ENCODE results near the gene STKLD1. TPM values are rescaled to one million over a fixed set of nuclear protein-coding genes. Genes with fewer than 3 reads are reported as not detected.
"Not testable (repeated sequence)": the region's sequence is repeated elsewhere in the genome, so short reads cannot be mapped to it uniquely, and the experiment has no call there.

The STKLD1 gene
- total RNA-seq = 0.06 and 0.34 TPM in 2 replicates

DNA sequence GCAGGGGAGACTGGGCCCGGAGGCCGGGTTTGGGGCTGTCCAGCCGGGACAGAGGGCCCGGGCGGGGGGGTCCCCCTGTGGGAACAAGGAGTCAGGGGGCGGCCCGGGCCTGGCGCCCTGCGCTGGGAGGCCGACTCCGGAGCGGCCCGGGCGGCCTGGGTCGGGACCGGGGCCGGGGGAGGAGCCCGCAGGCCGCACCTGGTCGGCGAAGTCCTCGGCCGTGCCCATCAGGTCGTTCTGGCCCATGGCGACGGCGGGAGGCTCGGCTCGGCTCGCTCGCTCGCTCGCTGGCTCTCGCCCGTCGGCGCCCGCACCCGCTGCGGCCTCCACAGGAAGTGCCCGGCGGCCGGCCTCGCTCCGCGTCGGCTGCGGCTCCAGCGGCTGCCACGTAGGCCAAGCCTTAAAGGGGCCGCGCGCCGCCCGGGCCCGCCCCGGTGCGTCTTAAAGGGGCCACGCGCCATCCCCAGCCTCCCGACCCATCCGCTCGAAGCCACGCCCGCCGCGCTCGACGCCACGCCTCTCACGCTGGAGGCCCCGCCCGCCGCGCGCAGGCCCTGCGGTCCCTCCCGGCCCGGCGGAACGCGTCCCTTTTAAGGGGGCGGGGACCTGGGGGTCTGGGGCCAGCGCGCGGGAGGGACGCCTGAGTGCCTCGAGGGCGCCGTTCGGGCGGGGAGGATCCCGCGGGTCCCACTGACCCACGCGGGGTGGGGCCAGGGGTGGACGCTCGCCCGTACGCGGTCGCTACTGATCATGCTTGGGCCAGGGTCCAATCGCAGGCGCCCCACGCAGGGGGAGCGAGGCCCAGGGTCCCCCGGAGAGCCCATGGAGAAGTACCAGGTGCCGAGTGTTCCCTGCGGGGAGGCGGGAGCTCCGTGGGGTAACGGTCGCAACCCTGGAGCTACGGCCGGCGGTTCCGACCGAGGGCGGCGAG lies at the start of gene STKLD1, which contains the start of gene SURF4:
STKLD1 (plus strand) TSS at position 643 of the 931 bp plus-strand sequence; CDS start at position 751, 108 bp downstream.
SURF4 (minus strand) TSS at position 337 of the 931 bp plus-strand sequence; CDS start at position 246, 91 bp downstream.
- DNase-seq (ENCODE audit: extremely low read depth, low read depth, low spot score) = no peak

DNA sequence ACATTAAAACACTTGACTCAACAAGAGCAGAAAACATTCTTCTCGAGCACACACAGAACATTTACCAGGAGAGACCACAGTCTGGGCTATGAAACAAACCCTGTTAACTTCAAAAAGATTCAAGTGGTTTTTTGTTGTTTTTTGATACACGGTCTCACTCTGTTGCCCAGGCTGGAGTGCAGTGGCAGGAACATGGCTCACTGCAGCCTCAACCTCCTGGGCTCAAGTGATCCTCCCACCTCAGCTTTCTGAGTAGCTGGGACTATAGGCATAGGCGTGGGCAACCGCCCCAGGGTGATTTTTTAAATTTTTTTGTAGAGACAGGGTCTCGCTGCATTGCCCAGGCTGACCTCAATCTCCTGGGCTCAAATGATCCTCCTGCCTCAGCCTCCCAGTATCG lies 49.1 kb upstream of the STKLD1 start:
- DNase-seq (ENCODE audit: extremely low read depth, low read depth, low spot score) = not testable (repeated sequence)

GRCh38 chr9:133327834-133328484 lies 48.2 kb upstream of the STKLD1 start:
- DNase-seq (ENCODE audit: extremely low read depth, low read depth, low spot score) = no peak

- not testable (repeated sequence) for DNase-seq (ENCODE audit: extremely low read depth, low read depth, low spot score)
Observed at GRCh38 chr9:133329306-133330156, 46.6 kb upstream of the STKLD1 start.

DNA sequence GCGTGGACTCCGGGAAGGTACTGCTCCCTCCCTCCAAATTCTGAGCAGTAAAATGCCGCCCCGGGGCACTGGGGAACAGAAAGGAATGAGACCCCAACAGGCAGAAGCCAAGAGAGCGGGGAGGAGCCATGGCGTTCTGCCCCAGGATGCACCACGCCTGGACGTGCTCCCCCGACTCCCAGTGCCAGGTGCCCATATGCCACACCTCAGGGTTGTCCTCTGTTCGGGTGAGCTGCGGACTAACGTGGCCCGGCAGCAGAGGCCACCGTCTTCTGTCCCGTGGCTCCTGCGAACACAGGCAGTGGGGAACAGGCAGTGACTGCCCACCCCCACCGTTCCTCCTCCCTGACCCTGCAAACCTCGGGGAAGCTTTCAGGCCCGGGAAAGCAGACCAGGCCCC lies 44.9 kb upstream of the STKLD1 start:
- DNase-seq (ENCODE audit: extremely low read depth, low read depth, low spot score) = no peak

DNA sequence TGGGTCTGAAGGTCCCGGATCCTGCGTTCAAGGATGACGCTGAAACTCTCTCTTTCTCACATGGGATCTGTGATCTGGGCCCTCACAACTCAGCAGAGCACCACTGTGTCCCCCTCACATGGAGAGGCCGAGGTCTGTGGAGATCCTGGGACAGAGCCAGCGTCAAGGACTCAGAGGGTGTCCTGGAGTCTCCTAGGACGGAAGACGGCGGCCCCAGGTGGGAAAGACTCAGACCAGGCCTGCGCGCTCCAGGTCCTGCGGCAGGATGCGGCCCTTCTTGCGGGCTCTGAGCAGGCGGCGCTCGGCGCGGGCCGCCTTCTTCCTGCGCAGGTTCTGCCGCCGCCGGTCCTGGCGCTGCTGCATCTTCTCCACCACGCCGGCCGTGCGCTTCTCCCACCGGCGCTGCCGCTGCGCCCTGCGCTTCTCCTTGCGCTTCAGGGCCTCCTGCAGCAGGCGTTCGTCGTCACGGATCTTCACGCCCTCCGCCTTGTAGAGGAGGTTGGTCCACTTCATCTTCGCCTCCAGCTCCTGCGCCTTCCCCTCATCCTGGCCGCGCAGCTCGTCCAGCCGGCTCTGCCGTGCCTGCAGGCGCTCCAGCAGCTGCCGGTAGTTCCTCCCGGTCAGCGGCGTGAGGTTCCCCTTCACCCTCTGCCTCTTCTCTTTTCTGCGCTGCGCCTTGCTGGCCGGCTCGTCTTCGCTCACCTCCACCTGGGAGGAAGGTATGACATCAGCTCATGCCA lies 44.4 kb upstream of the STKLD1 start:
- DNase-seq (ENCODE audit: extremely low read depth, low read depth, low spot score) = no peak

DNA sequence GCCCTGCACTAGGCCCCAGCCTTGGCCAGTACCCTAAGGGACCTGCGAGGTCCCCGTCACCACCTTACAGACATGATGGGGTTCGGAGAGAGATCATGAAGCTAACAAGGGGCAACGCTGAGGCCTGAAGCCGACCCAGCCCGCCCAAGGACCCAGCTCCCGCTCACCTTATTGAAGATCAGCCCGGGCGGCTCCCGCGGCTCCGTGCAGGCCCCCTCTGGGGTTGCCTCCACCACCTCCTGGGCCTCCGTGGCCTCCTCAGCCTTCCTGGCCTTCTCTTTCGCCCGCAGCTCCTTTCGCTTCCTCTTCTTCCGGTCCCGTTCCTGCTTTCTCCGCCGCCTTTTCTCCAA lies 43.8 kb upstream of the STKLD1 start:
- no peak for DNase-seq (ENCODE audit: extremely low read depth, low read depth, low spot score)

DNA sequence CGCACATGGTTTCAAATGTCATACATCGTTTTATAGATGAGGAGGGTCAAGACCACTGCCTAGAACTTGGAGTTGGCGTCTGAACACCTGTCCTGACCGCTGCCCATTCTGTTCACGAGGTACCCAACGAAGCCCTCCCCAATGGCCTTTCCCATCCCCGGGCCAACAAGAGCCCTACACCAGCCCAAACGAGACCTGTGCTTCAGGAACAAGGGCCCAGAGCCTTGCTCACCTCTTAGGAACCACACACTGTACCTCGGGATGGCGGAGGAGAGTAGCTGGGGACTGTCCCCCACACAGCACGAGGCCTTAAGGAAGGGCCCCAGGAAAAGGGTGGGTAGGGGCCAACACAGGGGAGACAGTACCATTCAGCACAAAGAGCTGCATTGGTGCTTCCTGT lies 43.2 kb upstream of the STKLD1 start:
- no peak for DNase-seq (ENCODE audit: extremely low read depth, low read depth, low spot score)

DNA sequence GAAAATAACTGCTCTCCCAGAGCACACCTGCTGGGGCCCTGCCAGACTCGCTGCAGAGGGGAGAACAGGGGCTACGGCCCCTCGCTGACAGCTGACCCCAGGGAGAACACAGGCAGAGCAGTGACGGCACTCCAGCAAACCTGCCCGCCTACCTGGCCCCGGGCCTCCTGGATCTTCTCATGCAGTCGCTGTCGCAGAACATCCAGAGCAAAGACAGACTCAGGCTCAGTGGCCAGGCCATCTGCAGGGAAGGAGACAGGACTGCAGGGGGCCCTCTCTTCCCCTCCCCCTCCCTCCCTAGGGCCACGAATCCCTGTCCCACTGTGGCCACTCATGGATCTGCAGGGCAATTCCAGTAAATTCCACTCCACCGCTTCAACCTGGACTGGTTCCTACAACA lies 42.6 kb upstream of the STKLD1 start:
- DNase-seq (ENCODE audit: extremely low read depth, low read depth, low spot score) = no peak

GRCh38 chr9:133334161-133334560 lies 42.0 kb upstream of the STKLD1 start:
- no peak for DNase-seq (ENCODE audit: extremely low read depth, low read depth, low spot score)

DNA sequence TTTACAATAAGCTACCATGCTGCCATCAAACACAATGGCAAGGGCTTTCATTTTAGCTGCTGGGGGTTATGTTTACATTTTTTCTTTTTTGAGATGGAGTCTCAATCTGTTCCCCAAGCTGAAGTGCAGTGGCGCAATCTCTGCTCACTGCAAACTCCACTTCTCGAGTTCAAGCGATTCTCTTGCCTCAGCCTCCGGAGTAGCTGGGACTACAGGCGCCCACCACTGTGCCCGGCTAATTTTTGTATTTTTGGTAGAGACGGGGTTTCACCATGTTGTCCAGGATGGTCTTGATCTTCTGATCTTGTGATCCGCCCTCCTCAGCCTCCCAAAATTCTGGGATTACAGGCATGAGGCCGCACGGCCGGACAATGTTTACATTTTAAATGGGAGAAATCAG lies 41.3 kb upstream of the STKLD1 start:
- not testable (repeated sequence) for DNase-seq (ENCODE audit: extremely low read depth, low read depth, low spot score)

DNA sequence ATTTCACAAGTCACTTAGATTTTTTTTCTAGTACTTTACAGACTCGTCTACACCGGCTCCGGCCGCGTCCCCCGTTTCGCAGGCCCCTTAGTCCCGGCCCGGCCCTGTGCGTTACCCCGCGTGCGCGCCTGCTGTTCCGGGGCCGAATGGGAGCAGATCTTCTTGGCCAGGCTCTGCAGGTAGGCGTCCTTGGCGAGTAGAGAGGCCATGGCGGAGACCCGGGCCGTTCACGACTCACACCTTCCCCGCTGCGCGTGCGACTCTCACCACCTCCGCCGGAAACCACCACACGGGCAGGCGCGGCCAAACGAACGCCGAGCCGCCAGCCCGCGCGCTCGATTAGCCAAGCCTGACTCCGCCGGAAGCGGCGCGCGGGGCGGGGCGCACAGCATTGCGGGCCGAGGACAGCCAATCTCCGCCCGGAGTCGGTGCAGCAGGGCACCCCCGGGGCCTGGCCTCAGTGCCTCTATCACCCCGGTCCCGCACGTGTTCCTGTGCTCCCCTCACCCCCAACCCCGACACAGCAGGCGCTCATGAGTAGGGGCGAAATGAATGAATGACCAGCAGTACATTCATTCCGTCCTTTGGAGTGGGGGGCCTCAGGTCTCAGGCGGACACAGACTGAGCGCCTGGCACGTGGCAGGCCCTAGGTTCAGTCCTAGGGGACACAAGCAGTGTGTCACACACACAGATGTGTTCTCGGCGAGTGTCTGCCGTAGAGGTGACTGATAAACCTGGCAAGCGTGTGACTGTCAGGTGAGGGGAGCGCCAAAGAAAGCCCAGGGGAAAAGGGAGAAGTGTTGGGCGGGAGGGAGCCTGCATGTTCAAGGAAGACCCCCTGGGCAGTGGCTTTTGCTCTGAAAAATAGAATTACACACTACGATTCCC lies 40.0 kb upstream of the STKLD1 start, which contains the start of gene SURF6:
SURF6 (minus strand) TSS at position 265 of the 888 bp plus-strand sequence; CDS start at position 209, 56 bp downstream.
- no peak for DNase-seq (ENCODE audit: extremely low read depth, low read depth, low spot score)

DNA sequence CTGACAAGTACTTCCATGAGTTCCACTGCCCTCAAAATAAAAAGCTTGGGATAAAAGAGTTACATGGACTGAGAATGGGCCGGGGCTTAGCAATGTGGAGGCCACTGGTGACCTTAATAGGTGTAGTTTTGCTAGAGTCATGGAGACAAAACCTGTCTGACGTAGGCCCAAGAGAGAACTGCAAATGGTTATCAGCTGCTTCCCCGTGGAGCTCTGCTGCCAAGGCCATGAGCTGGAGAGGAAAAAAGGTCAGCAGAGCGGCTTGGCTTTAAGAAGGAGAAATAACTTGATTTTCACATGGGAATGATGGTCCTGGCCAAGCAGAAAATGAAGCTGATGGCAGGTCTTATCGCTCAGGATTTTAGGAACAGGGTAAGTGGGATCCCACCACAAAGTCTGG lies 36.5 kb upstream of the STKLD1 start:
- no peak for DNase-seq (ENCODE audit: extremely low read depth, low read depth, low spot score)

DNA sequence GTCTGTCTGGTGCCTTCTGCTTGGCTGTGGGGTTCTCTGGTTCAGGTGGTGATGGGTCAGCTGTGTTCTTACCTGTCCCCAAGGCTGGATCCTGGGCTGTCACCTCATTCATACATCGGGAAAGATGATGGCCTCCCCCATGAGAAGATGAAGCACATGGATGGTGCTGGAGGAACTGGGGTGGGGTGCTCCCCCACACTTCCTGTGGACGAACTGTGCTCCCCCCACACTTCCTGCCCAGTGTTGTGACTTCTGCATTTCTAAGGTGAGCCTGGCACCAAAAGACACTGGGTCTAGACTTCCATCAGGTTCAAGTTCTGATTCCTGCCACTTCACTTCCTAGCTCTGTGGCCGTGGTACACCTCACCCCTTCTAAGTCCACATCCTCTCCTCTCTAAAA lies 35.9 kb upstream of the STKLD1 start:
- DNase-seq (ENCODE audit: extremely low read depth, low read depth, low spot score) = no peak

DNA sequence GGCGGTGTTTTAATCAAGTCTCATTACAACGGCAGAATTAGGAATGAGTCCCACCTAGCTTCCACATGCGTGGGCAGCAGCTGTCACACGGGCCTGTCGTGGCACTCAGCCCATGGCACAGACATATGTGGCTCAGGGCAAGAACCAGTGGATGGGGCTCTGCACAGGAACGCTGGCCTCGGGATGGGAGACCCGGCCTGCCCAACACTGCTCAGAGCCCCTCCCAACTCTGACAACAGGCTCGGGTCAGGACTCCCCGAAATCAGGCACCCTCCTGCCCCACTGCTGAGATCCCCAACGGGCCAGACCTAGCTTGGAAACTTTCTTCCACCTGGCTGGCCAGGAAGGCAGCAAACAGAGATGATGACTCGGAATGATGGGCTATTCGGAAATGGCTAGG lies 35.2 kb upstream of the STKLD1 start:
- no peak for DNase-seq (ENCODE audit: extremely low read depth, low read depth, low spot score)

DNA sequence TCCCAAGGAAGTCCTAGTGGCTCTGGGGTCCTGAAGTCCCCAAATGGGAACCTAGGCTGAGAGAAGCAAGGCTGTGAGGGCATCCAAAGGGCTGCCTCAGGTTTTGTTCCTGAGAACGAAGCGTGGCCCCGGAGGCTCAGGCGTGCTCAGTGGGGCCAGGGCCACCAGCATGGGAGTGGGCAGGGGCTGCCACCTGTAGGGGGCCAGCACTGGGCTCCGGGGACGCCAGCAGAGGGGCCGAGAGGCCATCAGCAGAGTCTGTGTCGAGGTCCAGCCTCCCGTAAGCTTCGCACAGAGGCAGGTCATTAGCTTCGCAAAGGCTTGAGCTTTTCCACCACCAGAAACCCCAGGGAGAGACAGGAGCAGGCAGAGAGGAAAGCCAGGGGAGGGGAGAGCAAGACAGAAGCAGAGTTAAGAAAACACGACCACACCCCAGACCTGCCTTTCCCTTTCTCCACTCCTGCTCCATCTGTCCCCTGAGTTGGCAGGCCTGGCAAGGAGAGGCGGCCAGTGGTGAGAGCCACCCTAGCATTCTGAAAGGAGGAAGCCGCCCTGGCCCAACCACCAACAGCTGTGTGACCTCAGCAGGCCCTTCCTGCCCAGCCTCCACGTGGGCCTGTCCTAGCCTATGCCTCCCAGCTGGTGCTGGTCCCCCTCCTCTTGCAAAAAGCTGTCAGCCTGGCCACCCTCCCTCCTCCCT lies 34.6 kb upstream of the STKLD1 start:
- DNase-seq (ENCODE audit: extremely low read depth, low read depth, low spot score) = no peak

DNA sequence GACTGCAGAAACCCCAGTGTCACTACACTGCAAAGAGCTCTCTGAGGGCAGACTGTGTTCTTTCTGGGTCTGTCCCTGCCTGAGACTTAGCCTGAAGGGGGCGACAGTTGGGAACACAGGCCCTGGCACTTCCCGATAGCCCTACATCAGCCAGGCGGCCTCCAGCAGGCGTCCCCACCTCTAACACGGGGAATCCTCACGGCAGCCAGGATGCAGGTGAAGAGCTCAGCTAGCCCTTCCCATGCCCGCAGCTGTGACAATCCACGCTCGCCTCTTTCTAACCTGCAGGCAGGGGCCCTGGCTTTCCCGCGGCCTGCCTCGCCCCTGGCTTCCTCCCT lies 34.1 kb upstream of the STKLD1 start:
- no peak for DNase-seq (ENCODE audit: extremely low read depth, low read depth, low spot score)

DNA sequence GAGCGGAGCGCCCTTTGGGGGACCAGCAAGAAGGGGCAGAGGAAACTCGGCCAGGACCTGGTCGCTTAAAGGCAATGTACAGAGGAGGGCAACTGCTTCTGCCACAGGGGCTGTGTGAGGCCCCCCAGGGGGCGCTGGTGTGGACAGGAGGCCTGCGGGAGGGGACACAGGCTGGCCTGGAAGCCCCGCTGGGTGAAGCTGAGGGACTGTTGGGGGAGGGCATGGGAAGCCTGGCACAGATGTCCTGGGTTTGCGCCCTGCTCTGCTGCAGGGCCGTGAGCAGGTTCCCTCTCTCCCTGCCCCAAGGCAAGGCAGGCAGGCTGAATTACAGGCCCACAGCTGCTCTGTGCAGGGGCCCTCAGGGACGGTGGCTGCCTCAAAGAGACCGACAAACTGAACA lies 33.6 kb upstream of the STKLD1 start:
- DNase-seq (ENCODE audit: extremely low read depth, low read depth, low spot score) = no peak

DNA sequence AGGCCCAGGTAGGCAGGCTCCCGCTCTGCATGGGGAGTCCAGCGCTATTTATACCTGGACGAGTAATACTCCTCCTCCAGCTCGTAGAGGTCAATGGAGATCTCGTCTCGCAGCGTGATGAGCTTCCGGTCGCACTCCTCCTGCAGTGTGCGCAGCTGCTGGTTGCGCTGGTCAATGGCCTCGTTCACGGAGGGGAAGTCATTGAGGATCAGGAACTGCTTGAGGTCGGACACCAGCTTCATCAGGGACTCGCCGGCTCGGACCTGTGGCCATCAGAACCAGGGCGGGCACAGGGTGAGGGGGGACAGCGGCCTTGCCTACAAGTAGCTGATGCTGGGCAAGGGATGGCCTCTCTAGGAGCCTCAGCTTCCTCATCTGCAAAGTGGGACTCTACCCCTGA lies 32.1 kb upstream of the STKLD1 start:
- no peak for DNase-seq (ENCODE audit: extremely low read depth, low read depth, low spot score)
